Activated CD4-positive, alpha-beta T cell treated with anti-CD3 and anti-CD28 coated beads, Interleukin-2, amount 50 U/mL, for 24 hours (primary cell): ENCODE data around the gene SMU1.

Source experiments
- DNase-seq, 2 donors: peaks; one replicate each; pipeline ENCODE4 v3.0.0-alpha.2; 2020; ENCODE audit warnings: low read depth in 1 of 2, low spot score in 1 of 2

Gene SMU1

DNA sequence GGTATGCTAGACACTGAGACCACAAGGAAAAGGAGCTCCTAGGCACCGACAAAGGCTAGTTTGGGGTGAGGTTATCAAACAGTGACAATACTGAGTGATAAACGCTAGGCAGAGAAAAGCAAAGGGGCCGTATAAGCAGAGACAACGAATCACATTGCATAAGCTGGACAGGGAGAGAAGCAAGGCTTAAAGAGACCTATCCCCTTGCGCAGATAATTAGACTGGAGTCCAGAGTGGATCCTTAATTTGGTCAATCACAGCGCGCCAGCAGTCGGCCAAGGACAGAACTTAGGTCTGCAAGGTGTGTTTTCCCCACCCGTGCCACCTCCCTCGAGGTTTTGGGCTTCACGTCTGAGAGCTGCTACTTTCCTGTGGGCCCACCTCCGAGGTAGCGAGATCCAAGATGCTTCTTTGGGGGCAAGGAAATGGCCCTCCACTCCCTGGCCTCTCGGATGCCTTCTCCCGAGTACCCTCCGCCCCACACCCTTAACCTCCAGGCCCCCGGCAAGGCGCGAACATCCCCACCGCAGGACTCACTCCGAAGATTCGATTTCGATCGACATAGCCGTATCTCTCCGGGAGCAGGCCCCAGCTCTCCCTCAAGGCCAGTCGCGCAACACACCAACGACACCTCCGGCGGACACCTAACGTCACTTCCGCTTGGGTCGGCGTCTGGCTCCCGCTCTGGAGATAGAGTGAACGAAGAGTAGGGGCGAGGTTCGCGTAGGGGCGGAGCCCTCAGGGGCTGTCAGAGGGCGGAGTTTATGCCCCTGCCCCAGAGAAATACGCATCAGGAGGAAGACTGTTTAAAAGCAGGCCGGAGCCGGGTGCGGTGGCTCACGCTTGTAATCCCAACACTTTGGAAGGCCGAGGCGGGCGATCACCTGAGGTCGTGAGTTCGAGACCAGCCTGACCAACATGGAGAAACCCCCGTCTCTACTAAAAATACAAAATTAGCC is at the start of gene SMU1:
Gene SMU1, minus strand, starts transcription at position 629 of the 959 bp plus-strand sequence. Its CDS starts 66 bp downstream, at position 563.
- peak; percentile 83 to 95 for DNase-seq

GRCh38 chr9:33125461-33125860 is 49.0 kb upstream of the SMU1 start:
- no peak for DNase-seq

- no peak for DNase-seq
Measured at GRCh38 chr9:33124751-33125381, 48.4 kb upstream of the SMU1 start.

- DNase-seq: no peak
Measured at GRCh38 chr9:33124046-33124445, 47.6 kb upstream of the SMU1 start.

DNA sequence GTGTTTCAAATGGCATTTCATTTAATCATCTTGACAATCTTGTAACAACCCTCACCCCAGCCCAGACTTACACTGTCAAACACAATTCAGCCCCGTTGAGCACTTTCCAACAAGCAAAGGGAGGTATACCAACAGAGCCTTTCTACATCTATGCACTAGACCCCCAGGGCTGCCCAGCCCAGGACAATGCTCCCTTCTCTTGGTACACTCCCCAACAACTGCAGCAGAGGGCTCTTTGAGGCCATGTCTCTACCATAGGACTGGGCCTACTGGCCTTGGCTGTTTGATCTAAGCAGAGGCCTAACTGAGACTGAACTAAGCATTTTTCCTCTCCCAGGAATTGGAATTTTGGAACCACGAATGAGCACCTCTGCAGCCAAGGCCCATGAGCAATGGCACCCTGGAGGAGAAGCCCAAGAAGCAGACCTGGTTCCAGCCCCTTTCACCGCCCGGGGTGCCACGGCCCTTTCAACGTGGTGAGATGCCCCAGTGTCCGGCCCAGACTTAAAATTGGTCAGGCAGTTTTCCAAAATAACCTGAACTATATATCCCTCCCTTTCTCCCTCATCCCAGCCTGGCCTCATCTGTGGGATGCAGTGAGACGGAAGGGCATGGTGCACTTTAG is 47.0 kb upstream of the SMU1 start:
- no peak for DNase-seq

- no peak for DNase-seq
Measured at GRCh38 chr9:33120620-33121019, 44.1 kb upstream of the SMU1 start.

DNA sequence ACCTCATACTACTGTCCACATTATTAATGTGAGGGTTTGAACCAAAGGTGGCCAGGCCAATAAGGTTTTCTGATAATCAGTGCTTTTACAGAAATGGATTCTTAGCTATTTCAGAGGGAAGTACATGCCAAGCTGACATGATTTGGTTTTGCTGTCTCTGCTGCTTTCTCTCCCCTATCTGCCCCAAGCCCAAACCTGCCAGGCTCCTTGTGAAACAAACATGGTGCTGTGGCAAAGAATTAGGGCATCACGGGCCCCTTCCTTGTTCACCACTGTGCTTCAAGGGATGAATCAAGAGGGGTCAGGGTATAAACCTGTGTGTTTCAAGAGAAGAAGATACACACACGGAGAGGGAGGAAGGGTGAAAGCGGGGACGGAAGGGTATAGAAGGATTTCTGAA is 41.3 kb upstream of the SMU1 start:
- DNase-seq: no peak

DNA sequence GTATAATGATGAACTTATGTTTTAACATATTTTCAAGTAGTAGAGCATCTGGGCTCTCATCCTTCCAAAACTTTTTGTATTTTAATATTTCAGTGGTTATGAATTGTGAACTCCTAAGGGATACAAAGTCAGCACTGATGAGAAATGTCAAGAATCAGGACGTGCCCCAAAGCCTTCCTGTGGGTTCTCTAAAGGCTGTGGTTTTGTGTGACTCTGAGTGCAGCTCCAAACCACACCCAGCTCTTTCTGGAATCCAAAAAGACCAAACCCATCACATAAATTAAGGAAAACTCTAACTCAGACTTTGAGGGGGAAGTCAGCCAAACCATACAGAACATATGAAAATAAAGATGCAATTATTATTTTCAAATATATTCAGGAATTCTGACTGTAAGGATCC is 40.8 kb upstream of the SMU1 start:
- DNase-seq: no peak

- DNase-seq: no peak
Measured at GRCh38 chr9:33116860-33117259, 40.4 kb upstream of the SMU1 start.

- no peak for DNase-seq
Measured at GRCh38 chr9:33114746-33115145, 38.3 kb upstream of the SMU1 start.

GRCh38 chr9:33113799-33114547 is 37.5 kb upstream of the SMU1 start:
- no peak for DNase-seq

DNA sequence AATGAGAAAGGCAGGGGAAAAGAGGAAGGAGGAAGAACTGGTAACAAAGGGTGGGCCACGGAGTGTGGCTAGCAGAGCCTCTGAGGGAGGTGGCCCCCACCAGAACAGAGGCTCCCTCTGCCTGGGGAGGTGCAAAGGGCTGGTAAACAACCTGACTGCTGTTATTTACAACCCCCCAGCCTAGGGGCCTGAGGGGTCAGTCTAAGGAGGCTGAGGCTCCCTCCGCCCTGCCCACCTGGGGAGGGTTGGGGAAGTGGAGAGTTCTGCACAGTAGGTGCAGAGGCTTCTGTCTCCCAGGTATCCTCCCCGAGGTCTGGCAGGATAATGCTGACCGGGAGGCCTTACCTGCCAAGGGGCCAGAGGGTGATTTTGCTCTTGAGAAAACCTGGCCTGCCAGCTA is 35.6 kb upstream of the SMU1 start:
- DNase-seq: no peak

DNA sequence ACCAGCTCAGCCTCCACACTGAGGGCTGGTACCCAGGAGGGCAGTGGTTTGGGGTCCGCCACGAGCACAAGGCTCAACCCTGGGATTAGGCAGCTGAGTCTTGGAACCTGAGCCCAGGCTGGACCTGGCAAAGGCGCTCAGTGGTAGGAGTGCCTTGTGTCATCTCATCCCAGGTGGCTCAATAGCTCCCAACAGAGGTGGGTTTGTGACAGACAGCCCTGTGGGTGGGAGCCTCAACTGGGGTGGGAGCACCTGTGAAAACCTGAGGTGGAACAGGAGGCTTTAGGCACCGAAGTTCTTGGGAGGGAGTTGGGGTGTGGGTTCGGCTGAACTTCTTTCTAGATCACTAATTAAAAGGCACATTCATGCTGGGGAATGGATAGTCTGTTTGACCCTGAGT is 35.2 kb upstream of the SMU1 start:
- no peak for DNase-seq

- DNase-seq: no peak
Measured at GRCh38 chr9:33110686-33111085, 34.2 kb upstream of the SMU1 start.

DNA sequence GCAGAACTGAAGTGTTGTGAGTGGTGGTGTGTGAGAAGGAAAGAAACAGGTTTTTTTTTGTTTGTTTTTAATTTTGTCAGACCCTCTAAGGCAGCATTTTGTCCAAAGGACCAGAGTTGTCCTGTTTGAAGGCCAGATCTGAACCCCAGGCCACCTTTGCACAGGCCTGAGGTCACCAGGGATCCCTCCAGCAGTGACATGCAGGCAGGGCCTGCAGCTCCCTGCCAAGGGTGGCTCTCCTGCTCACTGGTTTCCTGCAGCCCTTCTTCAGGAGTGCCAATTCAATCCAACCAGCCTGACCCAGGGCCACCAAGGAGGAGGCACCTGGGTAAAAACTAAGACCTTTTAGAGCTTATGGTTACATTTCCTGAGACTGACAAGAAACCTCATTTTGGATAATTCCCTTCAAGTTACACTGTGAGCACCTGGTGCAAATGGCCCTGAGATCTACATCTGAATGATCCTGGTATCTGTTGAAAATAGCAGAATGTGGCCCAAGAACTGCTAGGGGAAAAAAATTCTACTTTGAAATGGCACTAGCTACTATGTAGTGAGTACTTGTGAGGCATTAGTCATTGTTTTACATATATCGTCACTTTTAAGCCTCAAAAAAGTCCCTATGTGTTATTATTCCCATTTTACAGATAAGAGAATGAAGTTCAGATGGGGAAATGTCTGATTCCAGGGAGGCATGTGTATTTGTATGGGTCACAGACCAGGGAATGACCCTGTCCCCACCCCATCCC is 33.5 kb upstream of the SMU1 start:
- DNase-seq: no peak

DNA sequence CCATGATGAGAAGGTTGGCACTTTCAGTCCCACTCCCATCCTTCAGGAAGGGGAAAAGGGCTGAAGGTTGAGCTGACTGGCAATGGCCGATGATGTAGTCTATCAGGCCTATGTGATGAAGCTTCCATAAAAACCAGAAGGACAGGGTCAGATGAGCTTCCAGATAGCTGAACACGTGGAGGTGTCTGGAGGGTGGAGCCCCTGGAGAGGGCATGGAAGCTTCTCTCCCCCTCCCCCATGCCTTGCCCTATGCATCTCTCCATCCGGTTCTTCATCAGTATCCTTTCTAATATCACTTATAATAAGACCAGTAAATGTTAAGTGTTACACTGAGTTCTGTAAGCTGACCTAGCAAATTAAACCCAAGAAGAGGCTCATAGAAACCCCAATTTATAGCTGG is 32.6 kb upstream of the SMU1 start:
- DNase-seq: no peak

- DNase-seq: no peak
Measured at GRCh38 chr9:33108472-33108871, 32.0 kb upstream of the SMU1 start.

DNA sequence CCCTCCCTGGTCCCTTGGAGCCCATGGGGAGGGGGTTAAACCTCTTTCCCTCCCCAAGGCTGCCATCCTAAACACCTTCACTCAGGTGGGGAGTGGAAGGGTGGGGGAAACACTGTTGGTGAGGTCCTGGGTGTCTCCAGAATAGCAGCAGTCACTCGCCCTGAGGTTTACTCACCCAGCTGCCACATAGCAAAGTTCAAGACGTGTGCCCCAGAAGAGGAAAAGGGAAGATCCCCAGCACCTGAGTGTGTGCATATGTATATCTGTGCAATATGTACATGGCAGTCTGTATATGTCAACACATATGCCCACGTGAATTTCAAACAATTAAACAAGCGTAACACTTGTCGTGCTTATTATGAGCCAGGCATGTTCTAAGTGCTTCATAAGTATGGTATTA is 31.3 kb upstream of the SMU1 start:
- no peak for DNase-seq

GRCh38 chr9:33106827-33107621 is 30.6 kb upstream of the SMU1 start:
- DNase-seq: no peak

DNA sequence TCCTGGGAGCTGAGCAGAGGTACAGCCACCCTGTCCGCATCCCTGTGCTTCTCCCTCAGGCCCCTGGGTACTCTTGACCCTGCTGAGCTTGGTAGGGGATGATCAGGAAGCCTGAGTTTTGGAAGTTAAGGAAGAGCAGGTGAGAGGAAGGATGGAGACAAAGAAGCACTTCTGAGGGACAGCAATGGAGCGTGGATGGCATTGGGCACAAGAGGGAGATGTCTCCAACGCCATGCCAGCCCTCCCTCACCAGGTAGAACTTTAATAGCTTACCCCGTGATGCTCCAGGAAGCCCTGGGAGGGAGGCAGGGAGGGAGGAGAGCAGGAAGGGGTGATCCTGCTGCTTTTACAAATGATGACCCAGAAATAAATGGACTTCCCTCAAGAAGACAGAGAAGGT is 29.9 kb upstream of the SMU1 start:
- no peak for DNase-seq
